Heart right ventricle (tissue), 16 donors: ENCODE data around the gene ZNF776. TPM values are rescaled to one million over a fixed set of nuclear protein-coding genes. Genes with fewer than 3 reads are reported as not detected.

ENCODE experiments used
- ATAC-seq, 8 donors: fragments of 200-7000 bp; cut with Tn5 transposase; one replicate each; pipeline ENCODE4 v1.9.1; 2020; ENCODE audit warnings: mild to moderate bottlenecking in 8 of 8, moderate library complexity in 8 of 8, moderate number of reproducible peaks in 1 of 8
- DNase-seq, 2 donors: peaks; one replicate each; pipeline ENCODE4 v3.0.0-alpha.2; 2020
- H3K27ac ChIP-seq, 10 donors: fragments of 200-600 bp; sonication (generic) in 2 of 10; one replicate each; pipeline versions ENCODE4 v1.5.0 to v1.8.0; 2020 to 2022; ENCODE audit warnings: mild to moderate bottlenecking in 3 of 10
- H3K27me3 ChIP-seq, 7 donors: fragments of 200-600 bp; one replicate each; pipeline ENCODE4 v1.8.0; 2021 to 2022; ENCODE audit warnings: mild to moderate bottlenecking in 2 of 7
- H3K36me3 ChIP-seq, 9 donors: fragments of 200-600 bp; sonication (generic) in 1 of 9; one replicate each; pipeline versions ENCODE4 v1.5.0 to v1.8.0; 2020 to 2022; ENCODE audit warnings: mild to moderate bottlenecking in 2 of 9
- H3K4me1 ChIP-seq, 9 donors: fragments of 200-600 bp; sonication (generic) in 1 of 9; one replicate each; pipeline versions ENCODE4 v1.5.0 to v1.8.0; 2020 to 2022; ENCODE audit warnings: mild to moderate bottlenecking in 4 of 9
- H3K4me3 ChIP-seq, 10 donors: fragments of 200-600 bp; sonication (generic) in 2 of 10; one replicate each; pipeline versions ENCODE4 v1.5.0 to v1.8.0; 2020 to 2022; ENCODE audit warnings: mild to moderate bottlenecking in 7 of 10, moderate library complexity in 2 of 10
- H3K9me3 ChIP-seq, 11 donors: fragments of 200-600 bp in 10 of 11; sonication (generic) in 2 of 11; one replicate each; pipeline versions ENCODE4 v1.5.0 to v1.8.0; 2013 to 2022; ENCODE audit warnings: mild to moderate bottlenecking in 2 of 11, control low read depth in 1 of 11, moderate library complexity in 1 of 11
- WGBS, 2 donors: extraction: QIAGEN DNeasy Blood & Tissue Kit; methylation state at CpG; one replicate each; pipeline ENCODE4 v1.1.7; 2013; ENCODE audit warnings: inconsistent platforms in 1 of 2; 5-methylcytosine and 5-hydroxymethylcytosine counted together
- intact Hi-C, 10 donors: fragments of 100-400 bp; cut with DNase I; formaldehyde crosslinking; loops; one replicate each; pipeline versions ENCODE4 v1.11.1 to v1.14.2; 2022
- long read RNA-seq, 3 donors: library from polyadenylated mRNA; unstranded; transcript quantifications; one replicate each; pipeline ENCODE4 v2.0.0, GENCODE V29; 2020 to 2021
- polyA plus RNA-seq, 2 donors: library from polyadenylated mRNA; stranded (reverse); fragments of 200-250 nt; gene quantifications; one replicate each; pipeline ENCODE4 v1.2.3, GENCODE V29; 2013
- total RNA-seq, 10 donors: library from RNA; stranded (reverse); fragmentation: NEBNext Ultra II Directional in 3 of 10; extraction: Animal tissue kit (Norgen Biotek cat#: 25700) in 3 of 10; gene quantifications; one replicate each; pipeline versions ENCODE4 v1.2.1 to v1.2.4, GENCODE V29; 2021 to 2023
- TF ChIP-seq, protein P1 (sequence below), 9 donors: fragments of 200-600 bp; sonication (generic) in 2 of 9; IDR thresholded peaks; one replicate each; pipeline versions ENCODE4 v1.5.0 to v1.8.0; 2021 to 2022; ENCODE audit warnings: antibody characterized with exemption in 9 of 9, mild to moderate bottlenecking in 5 of 9, moderate library complexity in 1 of 9
- donor health status: Arrhythmogenic right ventricular cardiomyopathy.
- donor health status: ischemic (EF 13 %, LVEDD 7.1; RV severe dilation, severe dysfunction).
- donor health status: healthy with polysubstance abuse.
- donor health status: DM: no; HTN: yes; CAD: no.
- donor health status: DM: no; HTN: no; CAD: no.
- donor health status: ischemic (EF 25% LVEDD 6.9; RV normal size, moderate dysfunction).
- donor health status: ischemic (EF 25% LVEDD 5.7; RV mildly dilated, moderate dysfunction).
- donor health status: healthy.
- donor health status: DM: yes; HTN: yes; CAD: no.
- donor health status: Ischemic cardiomyopathy.
- donor health status: ischemic (EF 35%, LVEDD 5.7; RV mildly dilated, moderate dysfunction).
- donor health status: nonischemic (EF 11% LVEDD 7.7; RV severe dilation, severe dysfunction).
- donor health status: DM: yes; HTN: yes; CAD: no.
- donor health status: PGD.
- donor health status: ischemic (EF 29% LVEDD 5.4; RV normal size, mild dysfunction).
- donor health status: nonischemic (EF 23%, LVEDD 6.1; RV moderate dilation, normal function).

The ZNF776 gene
- total RNA-seq (10 to 100 TPM in 9 of 10 donors, 1 to 10 TPM in 1; 9.5 to 18.0 (median 13.4) TPM), polyA plus RNA-seq (1 to 10 TPM; 4.1 to 6.5 TPM)
- long read RNA-seq, donor 1, full-length matches to known transcripts, result 6 of 7 reads
- long read RNA-seq, donor 1, partial matches to known transcripts, result 0 of 7 reads
- long read RNA-seq, donor 1, other reads (novel, unspliced or antisense), result 1 of 7 reads
- long read RNA-seq, donor 2, full-length matches to known transcripts, result 10 of 18 reads
- long read RNA-seq, donor 2, partial matches to known transcripts, result 1 of 18 reads
- long read RNA-seq, donor 2, other reads (novel, unspliced or antisense), result 7 of 18 reads
- long read RNA-seq, donor 3, full-length matches to known transcripts, result 8 of 17 reads
- long read RNA-seq, donor 3, partial matches to known transcripts, result 0 of 17 reads
- long read RNA-seq, donor 3, other reads (novel, unspliced or antisense), result 9 of 17 reads

DNA sequence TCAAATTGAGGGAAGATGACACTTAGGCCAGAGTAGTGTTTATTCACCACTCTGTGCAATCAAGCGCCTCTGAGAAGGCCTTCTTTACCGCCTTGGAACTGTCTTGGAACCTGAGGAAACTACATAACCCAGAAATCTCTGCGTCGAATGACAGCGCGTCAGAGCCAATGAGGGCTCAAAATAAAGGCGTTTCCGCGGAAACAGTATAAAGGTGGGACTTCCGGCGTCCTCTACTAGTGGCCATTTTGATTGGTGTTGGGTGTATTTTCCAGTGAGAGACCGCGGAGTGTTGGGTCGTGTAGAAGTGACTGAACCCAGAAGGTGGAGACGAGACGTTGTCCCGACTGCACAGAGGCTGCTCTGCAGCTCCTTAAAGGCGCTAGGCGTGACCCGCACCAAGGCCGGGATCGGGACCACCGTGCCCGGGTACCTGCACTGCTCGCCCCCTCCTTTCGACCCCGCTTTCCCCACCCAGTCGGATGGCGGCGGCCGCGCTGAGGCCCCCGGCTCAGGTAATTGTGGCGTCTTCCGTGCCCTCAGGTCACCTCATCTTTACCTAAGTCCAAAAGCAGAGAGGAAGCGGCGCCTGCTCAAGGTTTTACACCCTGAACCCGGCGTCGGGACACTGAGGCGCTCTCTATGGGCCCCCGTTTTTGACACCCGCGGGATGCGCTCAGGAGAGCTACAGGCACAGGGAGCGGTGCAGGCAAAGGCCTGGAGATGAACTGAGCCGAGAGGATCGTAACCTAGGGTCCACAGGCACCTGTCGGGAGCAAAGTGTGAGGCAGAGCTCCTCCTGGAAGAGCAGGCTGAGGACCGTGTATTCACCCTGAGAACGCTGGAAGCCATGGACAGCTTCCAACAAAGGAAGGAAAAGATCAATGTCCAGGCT, at the start of gene ZNF776:
Gene ZNF776 (plus strand): TSS at position 236 of the 892 bp plus-strand sequence. CDS start 244 bp downstream, at position 480.
- peaks cover 0 to 47% (median 35%) of the 10 kb centered on the region in 11 donors for H3K9me3 ChIP-seq
- H3K4me1 ChIP-seq, result peaks cover 0 to 36% (median 24%) of the 10 kb centered on the region in 9 donors
- TF ChIP-seq, protein P1, sequence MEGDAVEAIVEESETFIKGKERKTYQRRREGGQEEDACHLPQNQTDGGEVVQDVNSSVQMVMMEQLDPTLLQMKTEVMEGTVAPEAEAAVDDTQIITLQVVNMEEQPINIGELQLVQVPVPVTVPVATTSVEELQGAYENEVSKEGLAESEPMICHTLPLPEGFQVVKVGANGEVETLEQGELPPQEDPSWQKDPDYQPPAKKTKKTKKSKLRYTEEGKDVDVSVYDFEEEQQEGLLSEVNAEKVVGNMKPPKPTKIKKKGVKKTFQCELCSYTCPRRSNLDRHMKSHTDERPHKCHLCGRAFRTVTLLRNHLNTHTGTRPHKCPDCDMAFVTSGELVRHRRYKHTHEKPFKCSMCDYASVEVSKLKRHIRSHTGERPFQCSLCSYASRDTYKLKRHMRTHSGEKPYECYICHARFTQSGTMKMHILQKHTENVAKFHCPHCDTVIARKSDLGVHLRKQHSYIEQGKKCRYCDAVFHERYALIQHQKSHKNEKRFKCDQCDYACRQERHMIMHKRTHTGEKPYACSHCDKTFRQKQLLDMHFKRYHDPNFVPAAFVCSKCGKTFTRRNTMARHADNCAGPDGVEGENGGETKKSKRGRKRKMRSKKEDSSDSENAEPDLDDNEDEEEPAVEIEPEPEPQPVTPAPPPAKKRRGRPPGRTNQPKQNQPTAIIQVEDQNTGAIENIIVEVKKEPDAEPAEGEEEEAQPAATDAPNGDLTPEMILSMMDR (IDR thresholded peaks at IDR 0.05), result peak in 1 of 9 donors; percentile 21
- WGBS, 2 donors, result 1 to 2% methylated on average over 51 of the region's 51 CpGs
- ATAC-seq (peak; percentile 95 to 99 (median 99)), DNase-seq (peak; percentile 73 to 92)
- H3K4me3 ChIP-seq, result peak within 1 kb of the TSS; percentile 71 to 97 (median 88)
- no peaks in the 10 kb centered on the region for H3K27me3 ChIP-seq
- intact Hi-C loops, result loop anchor here in 5 of 10 donors (5.0 to 10.0 kb wide), 4 partner anchors 70 to 408 kb away; partner anchors contain the start of genes ZNF329 (in 3 of the 5) and ZNF814 (in 1 of the 5)
- peak within 1 kb of the TSS; percentile 55 to 94 (median 88) for H3K27ac ChIP-seq
- H3K36me3 ChIP-seq, result peaks cover 0 to 41% (median 27%) of the 10 kb centered on the region in 9 donors

DNA sequence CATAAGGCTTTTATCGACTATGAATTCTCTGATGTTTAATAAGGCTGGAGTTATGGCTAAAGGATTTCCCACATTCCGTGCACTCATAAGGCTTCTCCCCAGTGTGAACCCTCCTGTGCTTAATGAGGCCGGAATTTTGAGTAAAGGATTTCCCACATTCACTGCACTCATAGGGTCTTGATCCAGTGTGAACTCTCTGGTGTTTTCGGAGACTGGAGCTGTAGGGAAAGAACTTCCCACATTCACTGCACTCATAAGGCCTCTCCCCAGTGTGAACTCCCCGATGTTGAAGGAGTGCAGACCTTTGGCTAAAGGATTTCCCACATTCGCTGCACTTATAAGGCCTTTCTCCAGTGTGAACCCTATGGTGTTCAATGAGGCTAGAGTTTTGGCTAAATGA, 45.0 kb upstream of the ZNF776 start:
- TF ChIP-seq, protein P1 (IDR thresholded peaks at IDR 0.05), result no peak
- Histone ChIP-seq H3K27ac (no peak overlapping the region), H3K9me3 (peaks cover 0 to 100% (median 32%) of the 10 kb centered on the region in 11 donors), H3K4me3 (no peak overlapping the region), H3K36me3 (peaks cover 0 to 89% (median 45%) of the 10 kb centered on the region in 9 donors), H3K4me1 (peaks cover 0 to 13% (median 6%) of the 10 kb centered on the region in 9 donors), H3K27me3 (no peaks in the 10 kb centered on the region)
- WGBS, 2 donors, result 95 to 99% methylated on average over 6 of the region's 6 CpGs
- ATAC-seq (no peak), DNase-seq (no peak)
- intact Hi-C loops, result no loop called here

DNA sequence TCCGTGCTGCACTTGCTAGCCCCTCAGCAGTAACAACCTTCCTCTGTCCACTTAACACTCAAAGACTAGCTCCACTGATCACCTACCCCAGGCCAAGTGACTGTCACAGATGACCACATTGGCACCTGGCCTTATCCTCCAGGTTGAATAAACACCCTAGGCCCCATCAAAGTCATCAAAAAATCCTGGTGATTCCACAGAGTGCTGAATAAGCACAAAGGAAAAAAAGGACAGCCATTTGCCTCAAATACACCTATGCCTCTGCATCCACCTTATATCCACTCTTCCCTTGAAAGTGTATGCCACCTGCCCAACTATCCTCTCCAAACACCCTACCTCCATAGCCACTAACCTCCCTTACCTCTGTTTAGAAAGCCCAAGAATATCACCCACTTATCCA, 40.3 kb upstream of the ZNF776 start:
- DNase-seq (no peak), ATAC-seq (no peak)
- WGBS, 2 donors, result 94 to 96% methylated on average over 1 of the region's 1 CpG
- Histone ChIP-seq H3K36me3 (peaks cover 0 to 56% (median 23%) of the 10 kb centered on the region in 9 donors), H3K27me3 (no peaks in the 10 kb centered on the region), H3K9me3 (peaks cover 0 to 98% (median 16%) of the 10 kb centered on the region in 11 donors), H3K4me1 (peaks cover 6 to 42% (median 15%) of the 10 kb centered on the region in 9 donors), H3K4me3 (no peak overlapping the region), H3K27ac (no peak overlapping the region)
- TF ChIP-seq, protein P1 (IDR thresholded peaks at IDR 0.05), result no peak
- intact Hi-C loops, result no loop called here
